Hematopoietic multipotent progenitor cell treated with erythropoietin and hydrocortisone succinate and interleukin-3 and kit ligand, for 15 days (in vitro differentiated cells): ENCODE measurements around the gene KRTAP13-2.

ENCODE experiments used
- DNase-seq: peaks from one replicate; pipeline ENCODE4 v3.0.0-alpha.2; 2015; ENCODE audit warnings: low spot score

The KRTAP13-2 gene

GRCh38 chr21:30326390-30326789 is 45.7 kb downstream of the KRTAP13-2 start:
- DNase-seq, result no peak
